Thoracic aorta (tissue), 2 donors: ENCODE results near the gene GK. TPM values are rescaled to one million over a fixed set of nuclear protein-coding genes. Genes with fewer than 3 reads are reported as not detected.

Experiments
- ATAC-seq: fragments of 150-250 bp; one replicate; pipeline ENCODE4 v1.8.0; 2017; ENCODE audit warnings: low read depth; ENCODE audit not compliant: insufficient number of reproducible peaks, low FRiP score
- DNase-seq: peaks from one replicate; pipeline ENCODE4 v3.0.0-alpha.2; 2020; ENCODE audit warnings: low spot score
- H3K27ac ChIP-seq, 2 donors: fragments of 200-600 bp; sonication (generic); 1 replicate in 1 of 2; 2 replicates in 1 of 2; pipeline ENCODE4 v1.5.1; 2016; ENCODE audit warnings: mild to moderate bottlenecking in 2 of 2, moderate library complexity in 2 of 2
- H3K27me3 ChIP-seq: fragments of 200-600 bp; sonication (generic); replicated peaks from 2 replicates; pipeline ENCODE4 v1.6.0; 2016; ENCODE audit warnings: mild to moderate bottlenecking; ENCODE audit not compliant: insufficient read depth
- H3K36me3 ChIP-seq: fragments of 200-600 bp; sonication (generic); one replicate; pipeline ENCODE4 v1.5.1; 2016
- H3K4me1 ChIP-seq, 2 donors: fragments of 200-600 bp; sonication (generic); 1 replicate in 1 of 2; 2 replicates in 1 of 2; pipeline versions ENCODE4 v1.5.1 to v1.6.0; 2016; ENCODE audit warnings: low read depth in 2 of 2, mild to moderate bottlenecking in 1 of 2; ENCODE audit not compliant: control insufficient read depth in 1 of 2
- H3K4me3 ChIP-seq: fragments of 200-600 bp; sonication (generic); 2 replicates; pipeline ENCODE4 v1.5.1; 2016; ENCODE audit warnings: mild to moderate bottlenecking
- H3K9me3 ChIP-seq: fragments of 200-600 bp; sonication (generic); 2 replicates; pipeline ENCODE4 v1.5.1; 2016
- total RNA-seq, 2 donors: library from RNA; depleted of rRNA; stranded (reverse); fragments of >200 nt; gene quantifications; one replicate each; pipeline versions ENCODE4 v1.1.0 to v1.2.3, GENCODE V29; 2016
- TF ChIP-seq, protein P1 (sequence below): fragments of 200-600 bp; sonication (generic); IDR thresholded peaks from one replicate; pipeline ENCODE4 v1.5.1; 2019; ENCODE audit warnings: antibody characterized with exemption

Gene GK
- total RNA-seq: 10 to 100 TPM; 12.9 to 15.2 TPM

DNA sequence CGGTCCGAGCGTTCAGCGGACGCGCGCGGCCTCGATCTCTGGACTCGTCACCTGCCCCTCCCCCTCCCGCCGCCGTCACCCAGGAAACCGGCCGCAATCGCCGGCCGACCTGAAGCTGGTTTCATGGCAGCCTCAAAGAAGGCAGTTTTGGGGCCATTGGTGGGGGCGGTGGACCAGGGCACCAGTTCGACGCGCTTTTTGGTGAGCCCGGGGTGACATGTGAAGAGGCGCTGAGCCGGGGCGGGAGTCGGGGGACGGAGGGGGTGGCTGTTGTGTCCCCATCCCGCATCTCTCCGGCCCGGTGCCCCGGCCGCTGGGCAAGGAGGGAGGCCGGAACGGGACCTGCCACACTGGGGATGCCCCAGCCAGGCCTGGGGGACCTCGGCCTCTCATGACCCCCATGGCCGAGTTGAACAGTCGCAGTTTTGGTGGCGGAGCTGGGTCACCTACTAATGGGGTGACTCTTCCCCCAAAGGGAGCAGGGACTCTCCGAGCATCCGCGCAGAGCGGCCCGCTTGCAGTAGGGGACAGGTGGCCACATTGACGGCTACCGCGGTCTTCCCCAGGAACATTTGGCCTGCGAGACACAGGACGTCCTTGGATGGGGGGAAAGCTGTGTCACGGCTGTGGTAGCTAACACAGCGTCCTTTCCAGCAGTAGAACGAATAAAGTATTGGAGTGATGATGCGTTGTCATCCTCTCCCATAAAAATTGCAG, at the start of gene GK:
Gene GK, plus strand, starts transcription at position 9 of the 717 bp plus-strand sequence. Its CDS starts 115 bp downstream, at position 124.
- peak within 1 kb of the TSS in 1 of 2 donors; percentile 63 for H3K27ac ChIP-seq
- TF ChIP-seq, protein P1, sequence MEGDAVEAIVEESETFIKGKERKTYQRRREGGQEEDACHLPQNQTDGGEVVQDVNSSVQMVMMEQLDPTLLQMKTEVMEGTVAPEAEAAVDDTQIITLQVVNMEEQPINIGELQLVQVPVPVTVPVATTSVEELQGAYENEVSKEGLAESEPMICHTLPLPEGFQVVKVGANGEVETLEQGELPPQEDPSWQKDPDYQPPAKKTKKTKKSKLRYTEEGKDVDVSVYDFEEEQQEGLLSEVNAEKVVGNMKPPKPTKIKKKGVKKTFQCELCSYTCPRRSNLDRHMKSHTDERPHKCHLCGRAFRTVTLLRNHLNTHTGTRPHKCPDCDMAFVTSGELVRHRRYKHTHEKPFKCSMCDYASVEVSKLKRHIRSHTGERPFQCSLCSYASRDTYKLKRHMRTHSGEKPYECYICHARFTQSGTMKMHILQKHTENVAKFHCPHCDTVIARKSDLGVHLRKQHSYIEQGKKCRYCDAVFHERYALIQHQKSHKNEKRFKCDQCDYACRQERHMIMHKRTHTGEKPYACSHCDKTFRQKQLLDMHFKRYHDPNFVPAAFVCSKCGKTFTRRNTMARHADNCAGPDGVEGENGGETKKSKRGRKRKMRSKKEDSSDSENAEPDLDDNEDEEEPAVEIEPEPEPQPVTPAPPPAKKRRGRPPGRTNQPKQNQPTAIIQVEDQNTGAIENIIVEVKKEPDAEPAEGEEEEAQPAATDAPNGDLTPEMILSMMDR: no peak
- DNase-seq: no peak

DNA sequence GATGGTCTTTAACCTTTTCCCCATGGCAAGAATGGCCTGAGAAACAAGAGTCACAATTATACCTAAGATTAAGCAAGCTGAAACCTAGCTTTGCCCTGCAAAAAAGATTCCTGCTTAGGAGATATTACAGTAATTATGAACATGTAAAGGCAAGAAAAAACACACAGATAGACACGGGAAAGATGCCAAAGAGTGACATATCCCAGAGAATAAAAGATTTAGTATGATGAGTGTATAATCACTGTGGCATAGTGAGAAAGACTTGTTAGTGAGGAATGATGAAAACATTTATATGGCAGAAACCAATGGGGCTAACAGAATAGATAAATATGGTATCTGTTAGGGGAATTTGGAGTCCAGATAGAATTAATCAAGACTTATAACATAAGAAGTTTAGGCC, 46.1 kb upstream of the GK start:
- Histone ChIP-seq H3K36me3 (no peaks in the 10 kb centered on the region), H3K27ac (no peak overlapping the region), H3K9me3 (no peaks in the 10 kb centered on the region), H3K27me3 (no peaks in the 10 kb centered on the region), H3K4me3 (no peak overlapping the region), H3K4me1 (no peaks in the 10 kb centered on the region)
- ATAC-seq (no peak), DNase-seq (no peak)
- TF ChIP-seq, protein P1: no peak

More for the DNA sequence above, at the start of gene GK:
- ATAC-seq: no peak
- H3K9me3 ChIP-seq: no peaks in the 10 kb centered on the region
- H3K36me3 ChIP-seq: no peaks in the 10 kb centered on the region
- H3K4me1 ChIP-seq: peaks cover 0 to 5% of the 10 kb centered on the region in 2 donors
- no peaks in the 10 kb centered on the region for H3K27me3 ChIP-seq
- H3K4me3 ChIP-seq: peak within 1 kb of the TSS; percentile 69

DNA sequence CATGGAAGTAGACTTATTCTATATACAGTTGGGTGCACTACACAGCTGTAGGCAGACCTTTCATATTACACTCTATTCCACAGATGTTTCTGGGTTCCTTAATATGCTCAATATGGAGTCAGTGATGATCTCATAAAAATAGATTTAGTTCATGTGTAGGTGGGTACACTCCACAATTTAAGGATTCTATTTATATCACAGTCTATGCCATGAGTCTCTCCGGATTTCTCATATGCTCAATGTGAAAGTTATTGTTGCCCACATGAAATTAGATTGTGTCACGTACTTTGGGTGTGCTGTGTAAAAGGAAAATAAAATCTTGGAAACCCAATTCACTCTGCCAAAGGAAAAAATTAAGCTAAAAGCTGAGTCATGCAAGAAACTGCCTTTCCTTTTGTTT, 43.2 kb upstream of the GK start:
- Histone ChIP-seq H3K4me3 (no peak overlapping the region), H3K4me1 (no peaks in the 10 kb centered on the region), H3K36me3 (no peaks in the 10 kb centered on the region), H3K27me3 (no peaks in the 10 kb centered on the region), H3K27ac (no peak overlapping the region), H3K9me3 (no peaks in the 10 kb centered on the region)
- DNase-seq (no peak), ATAC-seq (no peak)
- TF ChIP-seq, protein P1: no peak

DNA sequence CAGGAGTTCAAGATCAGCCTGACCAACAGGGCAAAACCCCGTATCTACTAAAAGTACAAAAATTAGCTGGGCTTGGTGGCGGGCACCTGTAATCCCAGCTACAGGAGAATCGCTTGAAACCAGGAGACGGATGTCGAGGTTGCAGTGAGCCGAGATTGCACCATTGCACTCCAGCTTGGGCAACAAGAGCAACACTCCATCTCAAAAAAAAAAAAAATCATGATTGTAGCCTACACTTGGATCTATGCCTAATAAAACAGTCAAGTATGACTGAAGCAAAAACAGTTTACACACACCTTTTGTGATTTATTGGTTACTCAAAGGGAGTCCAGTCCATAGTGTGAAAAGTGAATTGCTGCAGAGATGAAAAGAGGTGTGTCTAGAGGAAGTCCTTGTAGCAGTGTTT, 41.0 kb upstream of the GK start:
- Histone ChIP-seq H3K9me3 (no peaks in the 10 kb centered on the region), H3K4me1 (no peaks in the 10 kb centered on the region), H3K4me3 (no peak overlapping the region), H3K27me3 (no peaks in the 10 kb centered on the region), H3K27ac (no peak overlapping the region), H3K36me3 (no peaks in the 10 kb centered on the region)
- TF ChIP-seq, protein P1: no peak
- DNase-seq: no peak
- ATAC-seq: no peak

DNA sequence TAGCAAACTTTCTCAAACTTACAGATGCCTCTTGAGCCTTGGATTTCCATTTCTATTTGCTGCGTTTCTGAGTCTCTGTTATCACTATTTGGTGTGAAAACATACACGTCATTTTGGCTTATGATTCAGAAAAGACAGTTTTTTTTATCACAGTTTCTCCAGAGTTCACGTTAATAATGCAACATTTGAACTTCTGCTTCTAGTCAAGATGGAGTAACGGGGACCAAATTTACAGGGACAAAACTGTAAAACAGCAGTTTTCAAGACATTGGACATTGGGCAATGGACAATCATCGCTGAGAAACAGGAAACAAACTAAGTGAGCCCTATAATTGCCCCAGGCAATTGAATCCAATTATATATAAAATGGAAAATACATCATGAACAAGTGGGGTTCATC, 39.5 kb upstream of the GK start:
- no peaks in the 10 kb centered on the region for H3K4me1 ChIP-seq
- TF ChIP-seq, protein P1: no peak
- no peaks in the 10 kb centered on the region for H3K36me3 ChIP-seq
- H3K27me3 ChIP-seq: no peaks in the 10 kb centered on the region
- ATAC-seq (no peak), DNase-seq (no peak)
- H3K4me3 ChIP-seq: no peak overlapping the region
- H3K27ac ChIP-seq: no peak overlapping the region
- H3K9me3 ChIP-seq: no peaks in the 10 kb centered on the region
